Raji (cell line): ENCODE measurements around the gene SH2D6.

Experiments
- POLR2A ChIP-seq: IDR thresholded peaks from 2 replicates; pipeline ENCODE4 v1.6.1; 2011; ENCODE audit warnings: low read depth, low read length, control low read depth; ENCODE audit not compliant: insufficient read depth

The SH2D6 gene

DNA sequence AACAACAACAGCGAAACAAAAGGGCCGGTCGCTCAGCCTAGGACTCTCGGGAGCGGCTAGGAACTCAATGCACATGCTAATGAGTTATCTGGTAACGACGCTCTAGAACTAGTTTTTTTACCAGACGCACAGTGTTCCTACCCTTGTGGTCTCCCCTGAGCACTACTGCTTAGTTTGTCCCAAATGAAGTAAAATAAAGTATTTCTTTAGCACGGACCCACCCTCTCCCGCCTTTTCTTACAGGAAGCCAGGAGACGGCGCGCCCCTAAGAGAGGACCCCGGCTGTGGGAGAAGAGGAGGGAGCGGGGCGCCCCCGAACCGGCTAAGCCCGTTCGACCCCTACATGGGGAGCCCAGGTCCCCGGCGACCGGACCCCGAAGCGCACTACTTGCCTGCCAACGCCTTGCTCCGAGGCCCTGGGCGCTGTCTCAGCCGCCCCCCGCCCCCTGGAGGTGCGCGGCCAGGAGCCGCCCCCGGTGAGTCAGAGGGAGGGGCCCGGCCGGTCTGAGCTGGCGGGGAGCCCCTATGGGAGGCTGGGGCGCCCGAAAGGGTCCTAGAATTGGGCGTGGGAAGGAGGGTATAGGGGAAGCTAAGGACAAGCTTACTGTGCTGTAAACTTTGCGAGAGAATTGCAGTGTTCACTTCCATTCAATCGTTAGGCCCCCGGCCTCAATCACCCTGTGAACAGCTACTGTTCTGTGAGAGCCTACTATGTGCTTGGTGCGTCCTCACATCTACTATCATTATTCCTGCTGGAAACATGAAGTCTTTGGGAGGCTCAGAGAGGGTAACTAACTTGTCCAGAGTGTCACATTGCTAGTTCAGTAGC lies 4.7 kb upstream of the SH2D6 start:
- TF ChIP-seq POLR2A, result no peak

DNA sequence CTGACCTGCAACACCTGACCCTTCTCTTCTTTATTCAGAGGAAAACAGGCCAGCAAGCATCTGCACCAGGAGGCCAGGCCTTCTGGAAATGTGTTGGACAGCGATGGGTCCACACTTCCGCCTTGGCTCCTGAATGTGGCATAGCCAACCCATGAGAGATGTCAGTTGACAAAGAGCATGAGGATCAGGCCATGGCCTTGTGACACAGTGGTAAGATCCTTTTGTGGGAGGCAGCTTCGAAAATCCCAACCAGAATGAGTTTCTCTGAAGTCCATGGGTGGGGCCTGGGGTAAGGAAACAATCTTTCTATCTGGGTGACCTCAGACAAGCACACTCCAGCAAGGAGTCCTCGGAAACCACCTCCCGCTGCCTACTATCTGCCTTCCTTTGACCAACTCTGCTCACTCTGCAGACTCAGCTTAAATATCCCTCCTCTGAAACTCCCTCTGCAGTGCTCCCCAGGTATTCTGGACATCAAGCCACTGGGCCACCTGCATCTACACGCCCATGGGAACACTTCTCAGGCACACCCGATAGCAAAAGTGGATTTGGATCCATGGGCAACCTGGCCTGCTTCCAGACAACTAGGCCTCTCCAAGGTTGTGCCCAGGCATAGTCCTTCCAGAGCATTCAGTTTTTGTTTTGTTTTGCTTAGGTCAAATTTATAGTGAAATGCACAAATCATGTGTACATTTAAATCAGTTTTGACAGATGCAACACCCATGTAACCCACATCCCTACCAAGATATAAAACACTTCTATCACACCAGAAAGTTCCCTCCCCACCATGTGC lies 3.6 kb upstream of the SH2D6 start:
- TF ChIP-seq POLR2A, result no peak

DNA sequence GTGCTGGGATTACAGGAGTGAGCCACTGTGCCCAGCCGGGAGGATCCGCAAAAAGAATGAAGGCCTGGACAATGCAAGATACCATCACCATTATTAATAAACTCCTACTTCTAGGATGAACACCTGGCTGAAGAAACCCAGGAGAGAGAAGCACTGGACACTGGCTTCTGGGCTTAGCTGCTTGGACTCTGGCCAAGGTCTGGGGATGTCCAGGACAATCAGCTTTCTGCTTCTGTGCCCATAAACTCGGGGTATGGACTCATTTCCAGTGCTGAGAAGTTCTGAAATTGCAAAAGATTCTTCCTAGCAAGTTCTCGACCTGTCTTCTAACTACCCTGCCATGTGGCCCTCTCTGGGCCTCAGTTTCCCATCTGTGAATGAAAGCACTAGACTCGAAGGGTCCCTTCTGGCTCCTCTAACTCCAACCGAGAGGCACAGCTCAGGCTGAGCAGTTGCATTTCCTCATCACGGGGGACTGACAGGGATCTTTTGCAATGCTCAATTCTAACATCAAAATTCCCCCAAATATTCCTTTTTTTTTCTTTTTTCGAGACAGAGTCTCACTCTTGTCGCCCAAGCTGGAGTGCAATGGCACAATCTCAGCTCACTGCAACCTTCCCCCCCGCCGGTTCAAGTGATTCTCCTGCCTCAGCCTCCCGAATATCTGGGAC lies 2.4 kb upstream of the SH2D6 start:
- no peak for TF ChIP-seq POLR2A

DNA sequence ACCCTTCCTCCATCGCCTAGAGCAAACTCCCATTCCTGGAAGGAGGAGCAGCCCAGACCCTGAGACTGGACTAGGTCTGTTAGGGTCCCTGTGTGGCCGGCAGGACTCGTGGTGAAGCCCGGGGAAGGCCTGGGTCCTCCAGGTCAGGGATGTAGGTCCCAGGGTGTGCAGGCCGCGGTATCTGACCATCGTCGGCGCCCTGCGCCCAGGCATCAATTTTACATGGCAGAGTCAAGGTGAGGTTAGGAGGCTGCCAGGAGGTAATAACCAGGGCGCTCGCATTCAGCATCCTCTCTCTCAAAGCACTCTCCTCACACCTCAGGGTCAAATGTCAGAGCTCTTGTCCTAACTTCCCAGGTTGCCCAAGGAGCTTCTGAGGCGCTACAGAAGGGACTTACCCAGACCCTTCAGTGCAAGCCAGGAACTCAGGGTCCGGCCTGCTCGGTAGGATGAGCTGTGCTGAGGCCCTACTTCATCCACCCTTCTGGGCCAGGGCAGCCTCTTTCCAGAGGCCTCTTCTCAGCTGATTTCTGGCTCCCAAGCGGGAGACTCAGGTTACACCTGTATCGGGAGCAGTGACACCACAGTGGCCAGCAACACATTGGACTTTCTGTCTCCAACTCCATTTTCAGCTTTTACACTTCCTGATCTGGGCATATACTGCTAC lies 628 bp downstream of the SH2D6 start:
- peak; percentile 21 for TF ChIP-seq POLR2A

DNA sequence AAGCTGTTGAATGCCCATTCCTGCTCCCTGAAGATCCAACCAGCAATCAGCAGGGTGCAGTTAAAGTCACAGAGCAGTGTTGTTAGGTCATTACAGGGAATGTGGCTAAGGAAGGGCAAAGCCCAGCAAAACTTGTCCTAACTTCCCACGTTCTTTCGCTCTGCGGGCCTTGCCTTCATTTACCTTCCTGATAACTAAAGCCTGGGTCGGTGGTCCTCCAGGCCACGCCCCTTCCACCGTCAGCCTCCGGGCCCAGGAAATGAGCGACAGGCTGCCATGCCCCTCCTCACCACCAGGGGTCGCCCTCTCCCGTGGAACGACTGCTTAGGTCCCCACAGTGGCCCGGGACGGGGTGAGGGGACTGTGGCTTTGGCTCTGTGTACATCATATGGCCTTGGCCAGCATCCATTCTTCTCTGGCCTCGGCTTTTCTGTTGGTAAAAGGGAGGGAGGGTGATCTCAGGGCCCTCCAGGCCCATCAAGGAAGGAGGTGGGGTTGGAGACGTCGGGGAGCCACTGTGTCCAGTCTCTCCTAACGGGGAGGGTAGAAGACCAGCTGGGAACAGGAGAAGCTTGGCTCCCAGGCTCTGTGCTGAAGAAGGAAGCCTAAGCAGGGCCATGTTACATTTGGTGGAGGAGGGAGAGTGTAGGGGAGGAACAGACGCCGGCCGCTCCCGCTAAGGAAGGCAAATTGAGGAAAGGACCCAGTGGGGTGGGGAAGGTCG lies 2.2 kb downstream of the SH2D6 start:
- no peak for TF ChIP-seq POLR2A

DNA sequence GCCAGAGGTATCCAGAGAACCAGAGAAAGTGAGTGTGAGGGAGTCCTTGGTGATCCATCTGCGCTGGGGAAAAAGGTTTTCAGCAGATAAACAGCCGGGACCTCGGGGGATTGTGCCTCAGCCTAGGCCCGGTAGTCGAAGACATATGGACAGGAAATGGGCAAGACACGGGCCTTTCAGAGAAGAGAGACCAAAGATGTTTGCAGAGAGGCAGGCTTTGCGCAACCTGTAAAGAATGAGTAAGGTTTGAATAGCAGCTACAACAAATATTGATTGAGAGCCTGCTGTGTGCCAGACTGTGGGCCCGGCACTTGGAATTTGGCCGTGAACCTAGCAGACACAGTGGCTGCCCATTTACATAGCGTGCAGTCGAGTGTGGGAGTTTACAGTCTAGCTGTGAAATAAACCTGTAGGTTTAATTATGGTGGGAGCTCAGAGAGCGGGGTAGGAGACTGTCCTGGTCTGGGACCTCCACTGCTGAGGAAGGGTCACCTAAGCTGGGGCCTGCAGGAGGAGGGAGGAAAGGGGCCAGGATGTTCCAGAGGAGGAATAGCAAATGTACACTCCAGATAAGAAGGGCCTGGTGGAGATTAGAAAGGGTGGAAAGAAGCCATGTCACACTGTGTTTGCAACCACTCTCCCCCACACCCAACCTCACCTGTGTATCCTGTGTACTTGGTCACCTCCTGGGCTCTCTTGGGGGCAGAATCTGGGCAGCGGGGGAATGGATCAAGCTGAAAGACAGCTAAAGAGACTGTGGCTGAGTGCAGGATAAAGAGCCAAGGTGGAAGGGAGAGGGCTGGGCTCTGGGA lies 3.0 kb downstream of the SH2D6 start:
- no peak for TF ChIP-seq POLR2A

DNA sequence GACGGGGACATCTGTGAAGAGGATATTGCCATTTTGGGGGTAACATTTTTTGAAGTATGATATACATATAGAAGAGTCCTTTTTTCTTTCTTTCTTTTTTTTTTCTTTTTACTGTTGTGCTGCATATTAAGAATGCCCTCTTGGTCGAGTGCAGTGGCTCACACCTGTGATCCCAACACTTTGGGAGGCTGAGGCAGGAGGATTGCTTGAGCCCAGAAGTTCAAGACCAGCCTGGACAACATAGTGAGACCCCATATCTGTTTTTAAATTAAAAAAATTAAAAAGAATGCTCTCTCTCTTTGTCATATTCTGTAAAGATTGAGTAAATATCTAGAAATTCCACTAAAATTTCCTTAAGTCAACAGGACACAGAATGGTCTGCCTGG lies 3.6 kb downstream of the SH2D6 start:
- TF ChIP-seq POLR2A, result no peak

DNA sequence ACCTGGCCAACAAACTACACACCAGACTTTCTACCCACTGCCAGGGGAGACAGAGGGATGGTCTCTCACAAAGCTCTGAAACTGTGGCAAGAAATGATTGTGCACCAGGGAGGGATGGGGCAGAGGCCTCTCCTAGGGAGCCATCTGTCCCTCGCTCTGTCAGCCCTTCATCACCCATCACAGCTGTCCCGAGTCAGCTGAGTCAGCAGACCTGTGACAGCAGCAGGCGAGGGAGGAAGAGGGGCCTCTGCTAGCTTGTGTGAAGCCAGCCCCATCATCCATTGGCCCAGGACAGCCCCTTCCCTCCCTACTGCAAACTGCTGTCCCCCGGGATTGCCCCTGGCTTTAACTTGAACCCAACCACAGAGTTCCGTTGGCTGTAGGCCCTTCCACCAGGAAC lies 5.0 kb downstream of the SH2D6 start:
- TF ChIP-seq POLR2A, result no peak

DNA sequence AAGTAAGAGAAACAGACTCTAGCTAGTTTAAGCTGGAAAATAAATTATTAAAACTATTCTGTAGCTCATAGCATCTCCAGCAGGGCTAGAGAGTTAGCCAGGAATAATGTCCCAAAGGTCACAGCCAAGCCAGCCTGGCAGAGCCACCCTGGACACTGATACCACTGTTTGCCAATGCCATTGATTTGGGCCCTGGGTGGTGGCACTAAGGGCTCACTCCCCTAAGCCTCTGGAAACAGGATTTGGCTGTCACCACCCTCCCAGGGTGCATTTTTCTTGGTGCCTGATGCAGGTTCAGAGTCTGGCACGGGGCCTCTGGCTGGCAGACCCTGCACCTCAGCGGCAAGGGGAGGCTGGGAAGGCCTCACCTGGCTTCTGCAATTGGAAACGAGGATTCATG lies 7.1 kb downstream of the SH2D6 start:
- no peak for TF ChIP-seq POLR2A

DNA sequence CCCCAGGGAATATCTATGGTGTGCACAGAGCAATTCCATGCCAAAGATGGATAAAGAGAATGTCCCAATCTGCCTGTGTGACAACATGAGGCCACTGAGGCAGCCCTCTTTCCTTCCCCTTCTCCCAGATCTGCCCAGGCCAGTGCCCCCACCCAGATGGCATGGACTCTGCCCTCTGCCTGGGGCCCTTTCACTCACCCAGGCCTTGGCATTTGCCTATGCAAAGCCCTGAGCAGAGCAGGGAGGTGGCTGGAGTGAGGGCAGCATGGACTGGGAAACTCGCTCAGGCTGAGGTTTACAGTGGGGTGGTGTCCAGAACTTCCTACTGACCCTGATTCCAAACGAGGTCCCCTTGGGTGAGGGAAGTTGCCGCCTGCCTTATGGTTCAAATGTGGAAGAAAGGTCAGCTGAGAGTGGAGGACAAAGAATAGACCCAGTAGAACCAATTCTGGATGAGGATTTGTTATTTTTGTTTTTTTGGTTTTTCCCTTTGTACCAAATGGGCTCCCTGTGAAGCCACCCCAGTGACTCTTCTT lies 8.9 kb downstream of the SH2D6 start:
- TF ChIP-seq POLR2A, result no peak

DNA sequence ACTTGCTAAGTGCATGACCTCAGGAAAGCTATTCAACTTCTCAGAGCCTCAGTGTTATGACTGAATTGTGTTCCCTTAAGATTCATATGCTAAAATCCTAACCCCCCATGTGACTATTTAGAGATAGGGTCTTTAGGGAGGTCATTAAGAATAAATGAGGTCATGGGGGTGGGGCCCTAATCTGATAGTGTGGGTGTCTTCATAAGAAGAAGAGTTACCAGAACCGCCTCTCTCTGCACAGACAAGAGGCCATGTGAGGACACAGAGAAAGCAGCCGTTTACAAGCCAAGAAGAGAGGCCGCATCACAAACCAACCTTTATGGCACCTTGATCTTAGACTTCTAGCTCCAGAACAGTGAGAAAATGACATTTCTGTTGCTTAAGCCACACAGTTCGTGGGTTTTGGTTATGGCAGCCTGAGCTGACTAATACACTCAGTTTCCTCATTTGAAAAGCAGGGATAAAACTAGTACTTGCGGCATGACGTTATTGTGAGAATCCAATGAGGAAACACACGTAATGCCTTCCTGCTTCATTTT lies 9.9 kb downstream of the SH2D6 start:
- no peak for TF ChIP-seq POLR2A

DNA sequence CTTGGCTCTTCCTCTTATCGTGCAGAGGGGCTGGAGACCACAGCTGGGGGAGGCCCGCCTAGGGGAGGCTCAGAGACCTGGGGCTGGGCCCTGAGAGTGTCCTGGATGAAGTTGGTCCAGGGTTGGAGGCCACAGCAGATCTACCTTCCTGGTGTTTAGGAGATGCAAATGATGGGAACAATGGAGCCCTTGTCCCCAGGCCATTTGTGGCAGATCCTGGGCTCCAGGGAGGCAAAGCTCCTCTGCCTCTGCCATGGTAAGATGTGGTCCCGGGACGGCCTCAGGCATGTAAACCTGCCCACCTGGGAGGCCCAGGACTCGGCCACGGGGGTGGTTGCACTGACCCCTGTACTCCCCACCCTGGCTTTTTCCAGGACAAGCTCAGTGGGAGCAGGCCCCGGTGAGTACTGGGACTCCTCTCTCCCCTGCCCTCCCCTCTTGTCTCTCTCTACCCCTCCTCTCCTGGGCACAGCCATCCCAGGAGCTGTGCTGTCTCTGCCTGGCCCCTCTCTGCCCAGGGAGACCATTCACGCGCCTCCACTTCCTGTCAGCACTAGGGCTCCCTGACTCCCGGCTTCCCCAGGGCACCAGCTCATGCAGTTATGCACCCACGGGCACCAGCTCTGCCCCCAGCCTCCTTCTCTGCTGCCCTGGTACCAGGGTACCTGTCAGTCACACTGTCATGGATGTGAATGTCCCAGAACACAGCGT lies 10.9 kb downstream of the SH2D6 start:
- TF ChIP-seq POLR2A, result no peak

DNA sequence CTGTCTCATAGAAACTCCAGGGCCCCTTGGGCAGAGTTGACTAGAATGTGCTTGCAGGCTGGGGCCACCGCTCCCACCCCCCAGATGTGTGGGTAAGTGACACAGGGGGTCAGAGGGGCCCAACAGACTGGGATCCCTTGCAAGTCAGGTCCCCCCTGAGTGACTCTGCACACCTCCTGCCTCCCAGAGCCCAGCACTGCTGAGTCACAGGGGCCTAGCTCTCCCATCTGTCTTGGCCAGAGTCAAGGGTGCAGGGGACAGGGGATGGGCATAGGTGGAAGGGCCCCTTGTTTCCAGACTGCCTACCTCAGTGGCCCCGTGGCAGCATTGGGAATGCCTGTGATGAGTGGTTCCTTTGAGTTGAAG lies 11.4 kb downstream of the SH2D6 start:
- TF ChIP-seq POLR2A, result no peak
